HCT116 (cell line): ENCODE data around the gene ACRV1.

Experiments
- EZH2 ChIP-seq: fragments of 200-600 bp; sonication (generic); IDR thresholded peaks from 2 replicates; pipeline ENCODE4 v1.6.1; 2017; ENCODE audit warnings: antibody characterized with exemption, mixed run types
- POLR2A ChIP-seq: IDR thresholded peaks from 2 replicates; pipeline ENCODE4 v1.7.0; 2011; ENCODE audit warnings: borderline replicate concordance; ENCODE audit not compliant: insufficient read depth, insufficient read length; ENCODE audit errors: extremely low read depth
- POLR2AphosphoS5 ChIP-seq: IDR thresholded peaks from 2 replicates; pipeline ENCODE4 v1.6.1; 2011; ENCODE audit warnings: mild to moderate bottlenecking, low read depth, low read length, moderate library complexity
- RAD21 ChIP-seq: IDR thresholded peaks from 2 replicates; pipeline ENCODE4 v1.6.1; 2012; ENCODE audit warnings: low read depth, mild to moderate bottlenecking
- SIN3A ChIP-seq: IDR thresholded peaks from 2 replicates; pipeline ENCODE4 v1.6.1; 2012; ENCODE audit warnings: low read depth
- SRF ChIP-seq: IDR thresholded peaks from 2 replicates; pipeline ENCODE4 v1.6.1; 2012; ENCODE audit warnings: low read depth
- TCF7L2 ChIP-seq: IDR thresholded peaks from 2 replicates; pipeline ENCODE4 v1.7.0; 2011; ENCODE audit warnings: borderline replicate concordance, inconsistent platforms; ENCODE audit not compliant: insufficient read depth, insufficient read length; ENCODE audit errors: extremely low read depth
- TF ChIP-seq, protein P1 (sequence below), 3 experiments: fragments of 200-600 bp in 1 of 3; sonication (generic) in 1 of 3; IDR thresholded peaks in 2 of 3; conservative IDR thresholded peaks in 1 of 3; 2 replicates each; pipeline ENCODE4 v1.5.1; 2012 to 2017; ENCODE audit warnings: low read depth in 2 of 3, low read length in 2 of 3, antibody characterized with exemption in 1 of 3, borderline replicate concordance in 1 of 3, control low read depth in 1 of 3, mild to moderate bottlenecking in 1 of 3, mixed read lengths in 1 of 3, mixed run types in 1 of 3, moderate library complexity in 1 of 3; ENCODE audit not compliant: insufficient read depth in 1 of 3
- TF ChIP-seq, protein P2 (sequence below): IDR thresholded peaks from 2 replicates; pipeline ENCODE4 v1.6.1; 2011; ENCODE audit warnings: mild to moderate bottlenecking, low read length, moderate library complexity; ENCODE audit not compliant: insufficient replicate concordance; ENCODE audit errors: extremely low read depth
- TF ChIP-seq, protein P3 (sequence below): IDR thresholded peaks from 2 replicates; pipeline ENCODE4 v1.6.1; 2012

DNA sequence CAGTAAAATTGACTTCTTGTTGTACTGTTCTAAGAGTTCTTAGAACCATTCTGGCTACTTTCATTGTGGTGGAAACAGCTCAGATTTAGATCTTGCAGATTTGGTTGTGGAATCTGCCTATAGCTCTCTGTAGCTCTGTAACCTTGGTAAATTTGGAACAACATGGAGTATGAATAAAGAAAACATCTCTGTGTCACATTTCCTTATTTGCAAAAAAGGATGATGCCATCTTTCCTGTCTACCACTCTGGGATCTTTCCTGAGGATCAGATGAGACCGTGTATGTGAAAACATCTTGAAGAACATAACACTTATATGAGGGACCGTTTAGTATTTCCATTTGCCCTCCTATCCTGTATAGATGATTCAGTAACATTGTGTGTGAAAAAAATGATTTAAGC lies 9.1 kb downstream of the ACRV1 start:
- no peak for TF ChIP-seq TCF7L2
- TF ChIP-seq POLR2A = no peak
- no peak for TF ChIP-seq EZH2
- TF ChIP-seq SRF = no peak
- TF ChIP-seq, protein P1, sequence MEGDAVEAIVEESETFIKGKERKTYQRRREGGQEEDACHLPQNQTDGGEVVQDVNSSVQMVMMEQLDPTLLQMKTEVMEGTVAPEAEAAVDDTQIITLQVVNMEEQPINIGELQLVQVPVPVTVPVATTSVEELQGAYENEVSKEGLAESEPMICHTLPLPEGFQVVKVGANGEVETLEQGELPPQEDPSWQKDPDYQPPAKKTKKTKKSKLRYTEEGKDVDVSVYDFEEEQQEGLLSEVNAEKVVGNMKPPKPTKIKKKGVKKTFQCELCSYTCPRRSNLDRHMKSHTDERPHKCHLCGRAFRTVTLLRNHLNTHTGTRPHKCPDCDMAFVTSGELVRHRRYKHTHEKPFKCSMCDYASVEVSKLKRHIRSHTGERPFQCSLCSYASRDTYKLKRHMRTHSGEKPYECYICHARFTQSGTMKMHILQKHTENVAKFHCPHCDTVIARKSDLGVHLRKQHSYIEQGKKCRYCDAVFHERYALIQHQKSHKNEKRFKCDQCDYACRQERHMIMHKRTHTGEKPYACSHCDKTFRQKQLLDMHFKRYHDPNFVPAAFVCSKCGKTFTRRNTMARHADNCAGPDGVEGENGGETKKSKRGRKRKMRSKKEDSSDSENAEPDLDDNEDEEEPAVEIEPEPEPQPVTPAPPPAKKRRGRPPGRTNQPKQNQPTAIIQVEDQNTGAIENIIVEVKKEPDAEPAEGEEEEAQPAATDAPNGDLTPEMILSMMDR (IDR thresholded peaks at IDR 0.05 in 2 of 3, conservative IDR thresholded peaks at IDR 0.05 in 1 of 3; ENCODE audit: borderline replicate concordance in 1 of 3, insufficient read depth in 1 of 3, low read depth in 2 of 3, low read length in 2 of 3) = no peak
- no peak for TF ChIP-seq POLR2AphosphoS5
- TF ChIP-seq SIN3A = no peak
- TF ChIP-seq, protein P2, sequence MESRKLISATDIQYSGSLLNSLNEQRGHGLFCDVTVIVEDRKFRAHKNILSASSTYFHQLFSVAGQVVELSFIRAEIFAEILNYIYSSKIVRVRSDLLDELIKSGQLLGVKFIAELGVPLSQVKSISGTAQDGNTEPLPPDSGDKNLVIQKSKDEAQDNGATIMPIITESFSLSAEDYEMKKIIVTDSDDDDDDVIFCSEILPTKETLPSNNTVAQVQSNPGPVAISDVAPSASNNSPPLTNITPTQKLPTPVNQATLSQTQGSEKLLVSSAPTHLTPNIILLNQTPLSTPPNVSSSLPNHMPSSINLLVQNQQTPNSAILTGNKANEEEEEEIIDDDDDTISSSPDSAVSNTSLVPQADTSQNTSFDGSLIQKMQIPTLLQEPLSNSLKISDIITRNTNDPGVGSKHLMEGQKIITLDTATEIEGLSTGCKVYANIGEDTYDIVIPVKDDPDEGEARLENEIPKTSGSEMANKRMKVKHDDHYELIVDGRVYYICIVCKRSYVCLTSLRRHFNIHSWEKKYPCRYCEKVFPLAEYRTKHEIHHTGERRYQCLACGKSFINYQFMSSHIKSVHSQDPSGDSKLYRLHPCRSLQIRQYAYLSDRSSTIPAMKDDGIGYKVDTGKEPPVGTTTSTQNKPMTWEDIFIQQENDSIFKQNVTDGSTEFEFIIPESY = no peak
- TF ChIP-seq RAD21 = no peak
- TF ChIP-seq, protein P3, sequence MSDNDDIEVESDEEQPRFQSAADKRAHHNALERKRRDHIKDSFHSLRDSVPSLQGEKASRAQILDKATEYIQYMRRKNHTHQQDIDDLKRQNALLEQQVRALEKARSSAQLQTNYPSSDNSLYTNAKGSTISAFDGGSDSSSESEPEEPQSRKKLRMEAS = no peak
